Astrocyte (in vitro differentiated cells and primary cell): ENCODE data around the gene TSEN15. TPM values are rescaled to one million over a fixed set of nuclear protein-coding genes. Genes with fewer than 3 reads are reported as not detected.

Experiments
- DNase-seq: peaks from one replicate; pipeline ENCODE4 v3.0.0-alpha.2; 2010; ENCODE audit warnings: low read depth
- FAIRE-seq: peaks from 2 replicates; lab custom pipeline; 2011; peaks lifted over from hg19 to GRCh38; lab: Jason Lieb, UNC
- H2AFZ ChIP-seq: 2 replicates; pipeline ENCODE4 v1.6.0; 2012; ENCODE audit warnings: low read depth, low read length, inconsistent platforms
- H3K27ac ChIP-seq: 2 replicates; pipeline ENCODE4 v1.5.1; 2011; ENCODE audit warnings: low read depth, low read length, inconsistent platforms
- H3K27me3 ChIP-seq: 2 replicates; pipeline ENCODE4 v1.6.0; 2011; ENCODE audit warnings: low read length, inconsistent platforms; ENCODE audit not compliant: insufficient read depth
- H3K36me3 ChIP-seq: 2 replicates; pipeline ENCODE4 v1.5.1; 2011; ENCODE audit warnings: low read length, inconsistent platforms; ENCODE audit not compliant: insufficient read depth
- H3K4me1 ChIP-seq: 2 replicates; pipeline ENCODE4 v1.5.1; 2011; ENCODE audit warnings: low read length, inconsistent platforms; ENCODE audit not compliant: insufficient read depth
- H3K4me2 ChIP-seq: 2 replicates; pipeline ENCODE4 v1.6.0; 2012; ENCODE audit warnings: low read length, inconsistent platforms
- H3K4me3 ChIP-seq: 2 replicates; pipeline ENCODE4 v1.5.1; 2011; ENCODE audit warnings: low read depth, mild to moderate bottlenecking, low read length, inconsistent platforms; ENCODE audit not compliant: insufficient read depth
- H3K79me2 ChIP-seq: 2 replicates; pipeline ENCODE4 v1.6.0; 2012; ENCODE audit warnings: mild to moderate bottlenecking, low read length, inconsistent platforms; ENCODE audit not compliant: insufficient read depth
- H3K9ac ChIP-seq: 2 replicates; pipeline ENCODE4 v1.6.0; 2012; ENCODE audit warnings: mild to moderate bottlenecking, low read length, inconsistent platforms
- H3K9me3 ChIP-seq: 2 replicates; pipeline ENCODE4 v1.5.1; 2012; ENCODE audit warnings: low read depth, mild to moderate bottlenecking, low read length, inconsistent platforms; ENCODE audit not compliant: insufficient read depth
- H4K20me1 ChIP-seq: 2 replicates; pipeline ENCODE4 v1.6.0; 2012; ENCODE audit warnings: low read length, inconsistent platforms; ENCODE audit not compliant: insufficient read depth
- H3K27ac Mint-ChIP-seq: one replicate; pipeline ENCODE4 v1.8.0; 2021; ENCODE audit warnings: mild to moderate bottlenecking, mixed read lengths; ENCODE audit not compliant: unreplicated experiment
- H3K27me3 Mint-ChIP-seq: one replicate; pipeline ENCODE4 v1.8.0; 2021; ENCODE audit warnings: low read depth, mixed read lengths; ENCODE audit not compliant: unreplicated experiment
- H3K36me3 Mint-ChIP-seq: one replicate; pipeline ENCODE4 v1.8.0; 2021; ENCODE audit warnings: low read depth, mixed read lengths; ENCODE audit not compliant: unreplicated experiment
- H3K4me1 Mint-ChIP-seq: one replicate; pipeline ENCODE4 v1.8.0; 2021; ENCODE audit warnings: low read depth, mixed read lengths; ENCODE audit not compliant: unreplicated experiment
- H3K4me3 Mint-ChIP-seq: one replicate; pipeline ENCODE4 v1.8.0; 2021; ENCODE audit warnings: mild to moderate bottlenecking, moderate library complexity, mixed read lengths; ENCODE audit not compliant: unreplicated experiment
- H3K9me3 Mint-ChIP-seq: one replicate; pipeline ENCODE4 v1.8.0; 2021; ENCODE audit warnings: mild to moderate bottlenecking, mixed read lengths; ENCODE audit not compliant: unreplicated experiment
- EZH2 ChIP-seq: IDR thresholded peaks from 2 replicates; pipeline ENCODE4 v1.6.1; 2012; ENCODE audit warnings: mild to moderate bottlenecking, low read length, inconsistent platforms; ENCODE audit not compliant: insufficient read depth
- total RNA-seq: library from RNA; stranded (reverse); gene quantifications from 2 replicates; pipeline ENCODE4 v1.2.1, GENCODE V29; 2021
- TF ChIP-seq, protein P1 (sequence below): IDR thresholded peaks from 2 replicates; pipeline ENCODE4 v1.5.1; 2011; ENCODE audit warnings: low read depth, mild to moderate bottlenecking, inconsistent platforms, low read length, moderate library complexity; ENCODE audit not compliant: insufficient read depth

The TSEN15 gene
- total RNA-seq, 1 donor from 2014 or later: 28.0 TPM

- Histone ChIP-seq H3K4me2 (no peak overlapping the region), H3K27ac (no peak overlapping the region), H3K4me1 (peaks cover 9% of the 10 kb centered on the region), H3K79me2 (peaks cover 23% of the 10 kb centered on the region), H3K4me3 (no peak overlapping the region), H3K9ac (no peak overlapping the region), H2AFZ (no peak overlapping the region), H3K36me3 (no peaks in the 10 kb centered on the region), H3K9me3 (no peaks in the 10 kb centered on the region), H4K20me1 (no peaks in the 10 kb centered on the region), H3K27me3 (no peaks in the 10 kb centered on the region)
- H3K27me3 Mint-ChIP-seq: no peaks in the 10 kb centered on the region
- DNase-seq (no peak), FAIRE-seq (no peak)
- H3K4me1 Mint-ChIP-seq: peaks cover 22% of the 10 kb centered on the region
- TF ChIP-seq EZH2: no peak
- TF ChIP-seq, protein P1, sequence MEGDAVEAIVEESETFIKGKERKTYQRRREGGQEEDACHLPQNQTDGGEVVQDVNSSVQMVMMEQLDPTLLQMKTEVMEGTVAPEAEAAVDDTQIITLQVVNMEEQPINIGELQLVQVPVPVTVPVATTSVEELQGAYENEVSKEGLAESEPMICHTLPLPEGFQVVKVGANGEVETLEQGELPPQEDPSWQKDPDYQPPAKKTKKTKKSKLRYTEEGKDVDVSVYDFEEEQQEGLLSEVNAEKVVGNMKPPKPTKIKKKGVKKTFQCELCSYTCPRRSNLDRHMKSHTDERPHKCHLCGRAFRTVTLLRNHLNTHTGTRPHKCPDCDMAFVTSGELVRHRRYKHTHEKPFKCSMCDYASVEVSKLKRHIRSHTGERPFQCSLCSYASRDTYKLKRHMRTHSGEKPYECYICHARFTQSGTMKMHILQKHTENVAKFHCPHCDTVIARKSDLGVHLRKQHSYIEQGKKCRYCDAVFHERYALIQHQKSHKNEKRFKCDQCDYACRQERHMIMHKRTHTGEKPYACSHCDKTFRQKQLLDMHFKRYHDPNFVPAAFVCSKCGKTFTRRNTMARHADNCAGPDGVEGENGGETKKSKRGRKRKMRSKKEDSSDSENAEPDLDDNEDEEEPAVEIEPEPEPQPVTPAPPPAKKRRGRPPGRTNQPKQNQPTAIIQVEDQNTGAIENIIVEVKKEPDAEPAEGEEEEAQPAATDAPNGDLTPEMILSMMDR: no peak
- H3K27ac Mint-ChIP-seq: no peak overlapping the region
- peaks cover 3% of the 10 kb centered on the region for H3K9me3 Mint-ChIP-seq
- H3K36me3 Mint-ChIP-seq: peaks cover 2% of the 10 kb centered on the region
- H3K4me3 Mint-ChIP-seq: peak overlapping the region; percentile 10
These were observed 2.4 kb downstream of the TSEN15 start for GRCh38 chr1:184053881-184054280.

- Histone ChIP-seq H4K20me1 (no peaks in the 10 kb centered on the region), H3K79me2 (peaks cover 33% of the 10 kb centered on the region), H3K4me1 (peaks cover 20% of the 10 kb centered on the region), H2AFZ (no peak overlapping the region), H3K9me3 (no peaks in the 10 kb centered on the region), H3K27me3 (no peaks in the 10 kb centered on the region), H3K9ac (peak overlapping the region; percentile 25), H3K4me3 (peak overlapping the region; percentile 17), H3K36me3 (no peaks in the 10 kb centered on the region), H3K27ac (peak overlapping the region; percentile 64), H3K4me2 (peak overlapping the region; percentile 65)
- FAIRE-seq: peak; percentile 89
- TF ChIP-seq, protein P1: no peak
- no peak for TF ChIP-seq EZH2
- H3K4me3 Mint-ChIP-seq: peak overlapping the region; percentile 2
- peaks cover 7% of the 10 kb centered on the region for H3K36me3 Mint-ChIP-seq
- H3K27me3 Mint-ChIP-seq: no peaks in the 10 kb centered on the region
- peaks cover 28% of the 10 kb centered on the region for H3K4me1 Mint-ChIP-seq
- peak overlapping the region; percentile 93 for H3K27ac Mint-ChIP-seq
- peak; percentile 85 for DNase-seq
- peaks cover 3% of the 10 kb centered on the region for H3K9me3 Mint-ChIP-seq
These were observed 5.5 kb downstream of the TSEN15 start for GRCh38 chr1:184056921-184057555.

GRCh38 chr1:184059887-184060286 is 8.4 kb downstream of the TSEN15 start:
- Mint-ChIP-seq H3K9me3 (peaks cover 3% of the 10 kb centered on the region), H3K36me3 (peaks cover 8% of the 10 kb centered on the region), H3K27ac (peak overlapping the region; percentile 43), H3K27me3 (no peaks in the 10 kb centered on the region), H3K4me1 (peaks cover 33% of the 10 kb centered on the region), H3K4me3 (no peak overlapping the region)
- no peak for FAIRE-seq
- H3K4me3 ChIP-seq: no peak overlapping the region
- H3K79me2 ChIP-seq: peaks cover 19% of the 10 kb centered on the region
- no peak for TF ChIP-seq EZH2
- TF ChIP-seq, protein P1: no peak
- H3K4me1 ChIP-seq: peaks cover 20% of the 10 kb centered on the region
- H3K36me3 ChIP-seq: no peaks in the 10 kb centered on the region
- DNase-seq: no peak
- H3K9me3 ChIP-seq: no peaks in the 10 kb centered on the region
- no peaks in the 10 kb centered on the region for H3K27me3 ChIP-seq
- no peak overlapping the region for H2AFZ ChIP-seq
- H3K9ac ChIP-seq: no peak overlapping the region
- H3K4me2 ChIP-seq: peak overlapping the region; percentile 11
- peak overlapping the region; percentile 6 for H3K27ac ChIP-seq
- no peaks in the 10 kb centered on the region for H4K20me1 ChIP-seq
